GM12873 (cell line): ENCODE measurements around the gene TMEM44.

ENCODE experiments used
- CTCF ChIP-seq: IDR thresholded peaks from 2 replicates; pipeline ENCODE4 v1.5.1; 2012; ENCODE audit warnings: low read depth, mild to moderate bottlenecking, moderate library complexity, low read length, control low read depth; ENCODE audit not compliant: insufficient read depth; ENCODE audit errors: missing control alignments

TMEM44 gene

GRCh38 chr3:194661946-194662345 is 28.7 kb upstream of the TMEM44 start:
- no peak for TF ChIP-seq CTCF

- no peak for TF ChIP-seq CTCF
Observed at GRCh38 chr3:194661374-194661773, 28.2 kb upstream of the TMEM44 start.

GRCh38 chr3:194659778-194660177 is 26.6 kb upstream of the TMEM44 start:
- TF ChIP-seq CTCF: no peak

- no peak for TF ChIP-seq CTCF
Observed at GRCh38 chr3:194658477-194659242, 25.4 kb upstream of the TMEM44 start.

- TF ChIP-seq CTCF: no peak
Observed at GRCh38 chr3:194657439-194657838, 24.2 kb upstream of the TMEM44 start.

- no peak for TF ChIP-seq CTCF
Observed at GRCh38 chr3:194654443-194654842, 21.2 kb upstream of the TMEM44 start.

- TF ChIP-seq CTCF: no peak
Observed at GRCh38 chr3:194647747-194648146, 14.5 kb upstream of the TMEM44 start.
